Endodermal cell (in vitro differentiated cells): Measurements from ENCODE around the gene NFAT5. TPM values are rescaled to one million over a fixed set of nuclear protein-coding genes. Genes with fewer than 3 reads are reported as not detected.

ENCODE experiments used
- DNase-seq: peaks from one replicate; pipeline ENCODE4 v3.0.0-alpha.2; 2017
- H3K27ac ChIP-seq: 2 replicates; pipeline ENCODE4 v1.5.1; 2013; ENCODE audit warnings: mild to moderate bottlenecking, low read depth, low read length, moderate library complexity
- H3K27me3 ChIP-seq: 2 replicates; pipeline ENCODE4 v1.6.1; 2013; ENCODE audit warnings: mild to moderate bottlenecking, low read length, moderate library complexity; ENCODE audit not compliant: insufficient read depth, control insufficient read depth, poor library complexity, severe bottlenecking
- H3K36me3 ChIP-seq: 2 replicates; pipeline ENCODE4 v1.7.0; 2013; ENCODE audit warnings: mild to moderate bottlenecking, low read length, moderate library complexity; ENCODE audit not compliant: control insufficient read depth, insufficient read depth
- H3K4me1 ChIP-seq: one replicate; pipeline ENCODE4 v1.7.0; 2013; ENCODE audit warnings: low read length; ENCODE audit not compliant: control insufficient read depth, insufficient read depth
- H3K4me3 ChIP-seq: 2 replicates; pipeline ENCODE4 v1.5.1; 2013; ENCODE audit warnings: mild to moderate bottlenecking, low read length, moderate library complexity
- H3K9ac ChIP-seq: 2 replicates; pipeline ENCODE4 v1.6.1; 2013; ENCODE audit warnings: mild to moderate bottlenecking, low read length, moderate library complexity; ENCODE audit not compliant: poor library complexity, severe bottlenecking; ENCODE audit errors: extremely low read depth
- H3K9me3 ChIP-seq: 2 replicates; pipeline ENCODE4 v1.6.1; 2013; ENCODE audit warnings: mild to moderate bottlenecking, low read length, moderate library complexity; ENCODE audit not compliant: control insufficient read depth
- H3K27ac Mint-ChIP-seq: 2 replicates; pipeline ENCODE4 v1.8.0; 2020; ENCODE audit warnings: mixed read lengths
- H3K27me3 Mint-ChIP-seq: 2 replicates; pipeline ENCODE4 v1.8.0; 2021; ENCODE audit warnings: mild to moderate bottlenecking, mixed read lengths; ENCODE audit not compliant: insufficient read depth
- H3K36me3 Mint-ChIP-seq: 2 replicates; pipeline ENCODE4 v1.8.0; 2020; ENCODE audit warnings: low read depth, mixed read lengths
- H3K4me1 Mint-ChIP-seq: 2 replicates; pipeline ENCODE4 v1.8.0; 2020; ENCODE audit warnings: mixed read lengths
- H3K4me3 Mint-ChIP-seq: 2 replicates; pipeline ENCODE4 v1.8.0; 2020; ENCODE audit warnings: mild to moderate bottlenecking, moderate library complexity, mixed read lengths
- H3K9me3 Mint-ChIP-seq: 2 replicates; pipeline ENCODE4 v1.8.0; 2020; ENCODE audit warnings: mild to moderate bottlenecking, mixed read lengths
- CTCF ChIP-seq: fragments of 200-600 bp; sonication (generic); conservative IDR thresholded peaks from 2 replicates; pipeline ENCODE4 v1.5.0; 2021; ENCODE audit warnings: antibody characterized with exemption, mild to moderate bottlenecking
- WGBS, 2 experiments: methylation state at CpG; one replicate each; pipeline versions ENCODE4 v1.1.5 to v1.1.7; 2013; ENCODE audit warnings: missing lambda C conversion rate in 2 of 2, mixed read lengths in 1 of 2; ENCODE audit not compliant: insufficient coverage in 1 of 2, insufficient read length in 1 of 2; 5-methylcytosine and 5-hydroxymethylcytosine counted together
- total RNA-seq, 2 donors: library from RNA; stranded (reverse); fragmentation: NEBNext Ultra II Directional in 1 of 2; extraction: Animal tissue kit (Norgen Biotek cat#: 25700) in 1 of 2; gene quantifications; 2 replicates in 1 of 2; 3 replicates in 1 of 2; pipeline ENCODE4 v1.2.1, GENCODE V29; 2021

Gene NFAT5
- total RNA-seq, 2 donors from 2014 or later, result 38.8 to 40.3 TPM

GRCh38 chr16:69663846-69664245, 98.1 kb downstream of the NFAT5 start:
- Histone ChIP-seq H3K9me3 (no peaks in the 10 kb centered on the region), H3K4me1 (no peaks in the 10 kb centered on the region), H3K4me3 (no peak overlapping the region), H3K27me3 (no peaks in the 10 kb centered on the region), H3K9ac (no peak overlapping the region), H3K27ac (no peak overlapping the region), H3K36me3 (peaks cover 41% of the 10 kb centered on the region)
- H3K36me3 Mint-ChIP-seq, result peaks cover 48% of the 10 kb centered on the region
- H3K4me3 Mint-ChIP-seq, result no peak overlapping the region
- no peak for DNase-seq
- no peaks in the 10 kb centered on the region for H3K4me1 Mint-ChIP-seq
- no peaks in the 10 kb centered on the region for H3K27me3 Mint-ChIP-seq
- H3K9me3 Mint-ChIP-seq, result peaks cover 5% of the 10 kb centered on the region
- TF ChIP-seq CTCF, result no peak
- H3K27ac Mint-ChIP-seq, result no peak overlapping the region

GRCh38 chr16:69669577-69669976, 103.8 kb downstream of the NFAT5 start:
- WGBS, 2 experiments, result 100% methylated on average over 1 of the region's 1 CpG; no CpG with 5 or more reads in 1 of the 2 experiments
- peaks cover 2% of the 10 kb centered on the region for H3K4me1 Mint-ChIP-seq
- Histone ChIP-seq H3K27me3 (no peaks in the 10 kb centered on the region), H3K4me1 (no peaks in the 10 kb centered on the region), H3K9me3 (no peaks in the 10 kb centered on the region), H3K9ac (no peak overlapping the region), H3K36me3 (peaks cover 60% of the 10 kb centered on the region), H3K27ac (no peak overlapping the region), H3K4me3 (no peak overlapping the region)
- H3K27me3 Mint-ChIP-seq, result no peaks in the 10 kb centered on the region
- peaks cover 28% of the 10 kb centered on the region for H3K36me3 Mint-ChIP-seq
- no peak for TF ChIP-seq CTCF
- no peak overlapping the region for H3K27ac Mint-ChIP-seq
- no peak for DNase-seq
- peaks cover 2% of the 10 kb centered on the region for H3K9me3 Mint-ChIP-seq
- H3K4me3 Mint-ChIP-seq, result no peak overlapping the region

- H3K27ac ChIP-seq, result no peak overlapping the region
- peaks cover 2% of the 10 kb centered on the region for H3K4me1 Mint-ChIP-seq
Measured at GRCh38 chr16:69672315-69672997, 106.7 kb downstream of the NFAT5 start.

More at GRCh38 chr16:69672315-69672997, 106.7 kb downstream of the NFAT5 start:
- Histone ChIP-seq H3K9me3 (no peaks in the 10 kb centered on the region), H3K27me3 (no peaks in the 10 kb centered on the region), H3K4me1 (no peaks in the 10 kb centered on the region), H3K36me3 (peaks cover 78% of the 10 kb centered on the region), H3K9ac (no peak overlapping the region), H3K4me3 (no peak overlapping the region)
- Mint-ChIP-seq H3K27me3 (no peaks in the 10 kb centered on the region), H3K9me3 (no peaks in the 10 kb centered on the region), H3K4me3 (no peak overlapping the region), H3K27ac (no peak overlapping the region), H3K36me3 (peaks cover 42% of the 10 kb centered on the region)
- no peak for DNase-seq
- no peak for TF ChIP-seq CTCF
- 100% methylated on average over 2 of the region's 2 CpGs; no CpG with 5 or more reads in 1 of the 2 experiments for WGBS, 2 experiments
